NK-92 treated with Interleukin-12 subunit alpha and Interleukin-12 subunit beta, amount 100 ng/mL, for 24 hours (cell line): Measurements from ENCODE around the gene CCDC66.
"Not testable (repeated sequence)": the region's sequence is repeated elsewhere in the genome, so short reads cannot be mapped to it uniquely, and the experiment has no call there.

ENCODE experiments used
- DNase-seq: peaks from one replicate; lab custom pipeline; 2025; lab: John Stamatoyannopoulos, UW

The CCDC66 gene

GRCh38 chr3:56556908-56557830 is at the start of gene CCDC66:
Gene CCDC66 (plus strand): TSS chr3:56557175. CDS start chr3:56557243, 68 bp downstream.
- DNase-seq: peak; percentile 75

GRCh38 chr3:56519641-56520040 is 37.3 kb upstream of the CCDC66 start:
- no peak for DNase-seq

- no peak for DNase-seq
These were observed 34.6 kb upstream of the CCDC66 start for GRCh38 chr3:56522374-56522773.

- no peak for DNase-seq
These were observed 31.7 kb upstream of the CCDC66 start for GRCh38 chr3:56525291-56525690.

- no peak for DNase-seq
These were observed 20.2 kb upstream of the CCDC66 start for GRCh38 chr3:56536735-56537134.

GRCh38 chr3:56547486-56547885 is 9.5 kb upstream of the CCDC66 start:
- no peak for DNase-seq

GRCh38 chr3:56557831-56558170 is 826 bp downstream of the CCDC66 start:
- DNase-seq: no peak

- DNase-seq: no peak
These were observed 16.5 kb downstream of the CCDC66 start for GRCh38 chr3:56573501-56573900.

- not testable (repeated sequence) for DNase-seq
These were observed 25.0 kb downstream of the CCDC66 start for GRCh38 chr3:56581941-56582340.

- DNase-seq: not testable (repeated sequence)
These were observed 27.3 kb downstream of the CCDC66 start for GRCh38 chr3:56584275-56584674.

- DNase-seq: no peak
These were observed 33.8 kb downstream of the CCDC66 start for GRCh38 chr3:56590814-56591213.

- DNase-seq: no peak
These were observed 34.3 kb downstream of the CCDC66 start for GRCh38 chr3:56591262-56591661.

GRCh38 chr3:56593455-56594158 is 36.6 kb downstream of the CCDC66 start:
- no peak for DNase-seq

- no peak for DNase-seq
These were observed 39.2 kb downstream of the CCDC66 start for GRCh38 chr3:56595975-56596840.

- DNase-seq: not testable (repeated sequence)
These were observed 51.5 kb downstream of the CCDC66 start for GRCh38 chr3:56608479-56608878.

GRCh38 chr3:56610669-56611335 is 53.8 kb downstream of the CCDC66 start:
- DNase-seq: no peak

- DNase-seq: no peak
These were observed 54.4 kb downstream of the CCDC66 start for GRCh38 chr3:56611364-56611763.

GRCh38 chr3:56612146-56612545 is 55.2 kb downstream of the CCDC66 start:
- DNase-seq: no peak

- no peak for DNase-seq
These were observed 56.0 kb downstream of the CCDC66 start for GRCh38 chr3:56613016-56613415.

GRCh38 chr3:56616478-56617006 is 59.6 kb downstream of the CCDC66 start:
- DNase-seq: no peak

- DNase-seq: no peak
These were observed 63.4 kb downstream of the CCDC66 start for GRCh38 chr3:56620371-56620770.
